GM04503 (cell line): ENCODE results near the gene ZDHHC9.
A peak's percentile ranks its signal among the peaks of the same experiment; 100 is the strongest.

Experiments used
- DNase-seq: peaks from one replicate; pipeline ENCODE4 v3.0.0-alpha.2; 2012; ENCODE audit warnings: low read depth

ZDHHC9 gene

GRCh38 chrX:129823115-129823514 is 20.6 kb downstream of the ZDHHC9 start:
- no peak for DNase-seq

DNA sequence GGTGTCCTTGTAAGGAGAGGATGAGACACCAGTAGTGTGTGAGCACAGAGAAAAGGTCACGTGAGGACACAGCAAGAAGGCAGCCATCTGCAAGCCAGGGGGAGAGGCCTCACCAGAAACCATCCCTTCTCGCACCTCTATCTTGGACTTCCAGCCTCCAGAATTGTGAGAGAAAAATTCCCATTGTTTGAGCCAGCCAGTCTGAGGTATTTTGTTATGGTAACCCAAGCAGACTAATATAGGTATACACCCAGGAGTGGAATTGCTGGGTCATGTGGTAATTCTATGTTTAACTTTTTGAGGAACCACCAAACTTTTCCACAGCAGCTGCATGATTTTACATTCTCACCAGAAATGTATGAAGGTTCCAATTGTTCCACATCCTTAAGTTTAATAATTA is 25.6 kb downstream of the ZDHHC9 start:
- DNase-seq, result no peak

DNA sequence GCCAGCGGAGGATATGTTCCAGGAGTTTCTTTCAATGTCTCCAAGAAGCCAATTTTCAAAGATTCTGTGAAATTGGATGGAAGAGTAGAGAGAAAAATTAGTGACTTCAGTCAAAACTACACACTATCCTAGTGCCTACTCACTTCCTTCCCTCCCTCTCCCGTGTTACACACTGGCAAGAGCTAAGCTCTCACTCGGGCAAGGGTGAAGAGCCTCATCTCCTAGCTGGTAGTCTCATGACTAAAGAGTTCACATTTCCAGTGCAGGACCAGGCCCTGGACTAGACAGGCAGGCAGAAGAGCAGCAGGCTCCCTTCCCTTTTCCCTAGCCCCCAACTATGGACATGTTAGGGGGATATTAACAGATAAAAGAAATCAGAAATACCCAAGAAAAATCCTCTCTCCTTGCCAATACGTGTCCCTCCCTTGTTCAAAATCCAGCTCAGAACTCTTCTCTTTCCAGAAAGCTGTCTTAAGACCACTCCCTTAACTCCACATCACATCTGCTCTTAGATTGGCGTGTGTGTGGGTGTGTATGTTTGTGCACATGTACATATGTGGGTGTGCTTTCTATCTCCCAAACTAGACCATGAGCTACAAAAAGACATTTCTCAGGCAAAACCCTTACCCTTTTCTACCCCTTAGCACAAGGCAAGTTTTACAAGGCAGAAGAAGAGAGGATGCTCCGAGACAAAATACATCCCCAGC is 29.9 kb downstream of the ZDHHC9 start:
- DNase-seq, result no peak

DNA sequence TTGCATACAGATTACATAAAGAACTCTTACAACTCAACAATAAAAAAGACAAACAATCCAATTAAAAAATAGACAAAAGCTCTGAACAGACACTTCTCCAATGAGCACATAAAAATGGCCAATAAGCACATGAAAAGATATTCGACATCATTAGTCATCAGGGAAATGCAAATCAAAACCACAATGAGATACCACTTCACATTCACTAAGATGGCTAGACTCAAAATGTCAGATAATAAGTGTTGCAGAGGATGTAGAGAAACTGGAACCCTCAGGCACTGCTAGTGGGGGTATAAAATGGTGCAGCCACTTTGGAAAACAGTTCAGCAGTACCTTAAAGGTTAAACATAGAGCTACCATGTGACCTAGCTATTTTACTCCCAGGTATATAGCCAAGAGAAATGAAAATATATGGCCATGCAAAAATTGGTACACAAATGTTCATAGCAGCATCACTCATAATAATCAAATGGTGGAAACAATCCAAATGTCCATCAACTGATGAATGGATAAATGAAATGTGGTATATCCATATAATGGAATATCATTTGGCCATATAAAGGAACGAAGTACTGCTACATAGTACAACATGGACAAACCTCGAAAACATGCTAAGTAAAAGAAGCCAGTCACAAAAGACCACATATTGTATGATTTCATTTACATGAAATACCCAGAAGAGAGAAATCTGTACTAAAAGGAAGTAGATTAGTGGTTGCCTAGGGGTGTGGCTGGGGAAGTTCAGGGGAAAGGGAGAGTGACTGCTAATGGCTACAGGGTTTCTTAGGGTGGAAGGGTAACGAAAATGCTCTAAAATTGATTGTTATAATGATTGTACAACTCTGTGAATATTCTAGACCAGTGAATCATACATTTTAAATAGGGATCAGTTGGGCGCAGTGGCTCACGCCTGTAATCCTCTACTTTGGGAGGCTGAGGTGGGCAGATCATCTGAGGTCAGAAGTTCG is 34.6 kb downstream of the ZDHHC9 start:
- peak; percentile 2 for DNase-seq

DNA sequence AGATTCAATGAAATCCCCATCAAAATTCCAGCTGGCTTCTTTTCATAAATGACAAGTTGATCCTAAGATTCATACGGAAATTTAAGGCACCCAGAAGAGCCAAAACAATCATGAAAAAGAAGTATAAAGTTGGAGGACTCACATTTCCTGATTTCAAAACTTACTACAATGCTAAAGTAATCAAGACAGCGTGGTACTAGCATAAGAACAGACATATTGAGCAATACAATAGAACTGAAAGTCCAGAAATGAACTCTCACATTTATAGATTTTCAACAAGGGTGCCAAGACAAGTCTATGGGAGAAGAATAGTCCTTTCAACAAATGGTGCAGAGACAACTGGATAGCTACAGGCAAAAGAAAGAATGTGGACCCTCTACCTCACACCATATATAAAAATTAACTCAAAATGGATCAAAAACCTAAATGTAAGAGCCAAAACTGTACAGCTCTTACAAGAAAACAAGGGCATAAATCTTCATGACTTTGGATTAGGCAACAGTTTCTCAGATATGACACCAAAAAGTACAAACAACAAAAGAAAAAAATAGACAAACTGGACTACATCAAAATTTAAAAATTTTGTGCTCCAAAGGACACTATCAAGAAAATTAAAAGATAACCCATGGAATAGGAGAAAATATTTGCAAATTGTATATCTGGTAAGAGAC is 35.4 kb downstream of the ZDHHC9 start:
- peak; percentile 4 for DNase-seq

GRCh38 chrX:129804806-129805205 is 38.9 kb downstream of the ZDHHC9 start:
- no peak for DNase-seq

DNA sequence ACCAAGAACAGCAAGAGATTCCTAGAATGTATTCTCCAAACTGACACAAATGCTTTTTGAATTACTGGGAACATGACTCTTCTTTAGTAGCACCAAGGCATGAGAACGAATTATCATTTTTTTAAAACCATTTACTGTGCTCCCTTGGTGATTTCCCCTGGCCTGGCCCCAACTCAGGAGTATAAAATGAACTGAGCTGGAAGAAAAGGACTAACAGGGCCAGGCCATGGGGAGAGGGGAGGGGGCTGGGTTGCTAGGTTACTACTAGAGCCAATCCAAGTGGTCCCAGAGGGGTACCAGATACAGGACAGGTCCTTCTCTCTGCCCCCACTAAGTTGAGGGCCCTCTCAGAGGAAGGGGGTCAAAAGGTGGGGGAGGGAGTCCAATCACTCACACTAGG is 40.8 kb downstream of the ZDHHC9 start:
- no peak for DNase-seq

DNA sequence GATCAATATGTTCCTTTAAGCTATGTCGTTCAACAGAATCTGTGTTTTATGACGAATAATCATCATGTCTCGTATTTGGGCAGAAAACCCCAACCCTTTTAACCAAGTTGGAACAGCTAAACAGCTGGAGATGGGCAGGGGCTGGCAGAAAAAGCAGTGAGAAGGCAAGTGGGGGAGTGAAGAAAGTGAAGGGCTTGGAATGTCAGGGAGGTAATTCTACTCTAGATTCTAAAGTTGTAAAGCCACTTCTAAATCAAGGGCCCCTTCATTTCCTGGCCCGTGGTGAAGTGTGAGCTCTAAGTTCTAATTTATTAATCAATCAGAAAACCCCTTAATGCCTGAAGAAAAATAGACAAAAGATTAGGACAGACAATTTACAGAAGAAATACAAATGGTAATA is 43.5 kb downstream of the ZDHHC9 start:
- no peak for DNase-seq

DNA sequence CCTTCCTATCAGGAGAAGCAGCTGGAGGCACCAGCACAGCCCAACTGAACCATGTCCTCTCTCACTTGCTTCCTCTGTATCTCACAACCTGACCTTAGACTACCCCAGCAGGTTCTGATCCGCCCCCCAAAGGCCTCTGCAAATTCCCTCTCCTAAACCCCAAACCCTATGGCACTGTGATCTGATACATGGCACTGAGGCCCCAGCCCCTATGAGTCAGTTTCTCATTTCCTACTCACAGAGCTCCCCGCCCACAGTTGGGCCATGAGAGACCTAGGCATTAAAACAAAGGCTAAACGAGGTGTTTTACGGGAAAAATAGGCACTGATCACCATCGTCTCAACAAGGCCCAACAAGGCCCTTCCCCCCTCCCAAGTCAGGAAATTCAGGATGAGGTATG is 44.8 kb downstream of the ZDHHC9 start:
- no peak for DNase-seq

DNA sequence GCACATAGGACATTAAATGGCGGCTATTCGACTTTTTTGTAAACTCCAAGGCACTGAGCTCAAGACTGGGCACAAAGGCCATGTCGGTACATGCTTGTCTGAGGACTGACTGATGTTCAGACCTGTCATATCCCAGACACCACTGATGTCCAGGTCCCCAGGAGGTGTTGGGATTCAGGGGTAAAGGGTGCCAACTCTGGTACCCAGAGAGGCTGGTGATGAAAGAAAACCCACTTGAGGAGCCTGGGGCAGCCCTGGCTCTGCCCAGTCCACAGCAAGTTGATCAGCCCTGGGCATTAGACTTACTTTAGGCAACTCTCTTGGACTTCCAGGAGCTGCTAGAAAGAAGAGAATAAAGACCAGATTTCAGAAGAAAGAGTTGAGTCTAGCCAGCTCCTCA is 45.2 kb downstream of the ZDHHC9 start:
- DNase-seq, result no peak

DNA sequence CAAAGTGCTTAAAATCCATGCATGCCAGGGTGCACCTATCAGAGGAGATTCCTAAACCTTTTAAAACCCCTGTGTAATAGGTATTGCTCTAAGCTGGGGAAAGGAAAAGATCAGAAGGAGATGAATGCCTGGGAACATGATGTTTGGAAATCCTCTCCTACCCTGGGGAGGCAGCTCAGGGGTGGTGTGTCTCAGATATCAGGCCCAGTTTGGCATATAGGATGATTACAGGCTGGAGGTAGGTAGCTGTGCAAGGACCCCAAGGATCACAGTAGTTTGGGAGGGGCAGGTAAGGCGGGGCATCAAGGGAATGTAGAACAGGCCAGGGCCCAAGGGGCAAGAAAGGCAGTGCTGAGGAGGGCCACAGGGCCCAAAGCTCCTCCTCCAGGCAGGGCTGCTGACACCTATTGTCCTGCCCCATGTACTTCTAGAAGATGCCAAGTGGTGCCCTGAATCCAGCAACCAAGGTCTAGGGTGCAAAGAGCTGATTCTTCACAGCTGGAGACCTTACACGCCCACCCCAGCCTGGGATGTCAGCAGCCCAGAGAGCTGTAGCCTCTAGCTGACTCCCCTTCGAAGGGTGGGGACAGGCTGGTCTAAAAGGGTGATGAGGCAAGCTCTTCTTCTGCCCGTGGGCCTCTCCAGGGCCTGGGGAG is 46.3 kb downstream of the ZDHHC9 start:
- no peak for DNase-seq

DNA sequence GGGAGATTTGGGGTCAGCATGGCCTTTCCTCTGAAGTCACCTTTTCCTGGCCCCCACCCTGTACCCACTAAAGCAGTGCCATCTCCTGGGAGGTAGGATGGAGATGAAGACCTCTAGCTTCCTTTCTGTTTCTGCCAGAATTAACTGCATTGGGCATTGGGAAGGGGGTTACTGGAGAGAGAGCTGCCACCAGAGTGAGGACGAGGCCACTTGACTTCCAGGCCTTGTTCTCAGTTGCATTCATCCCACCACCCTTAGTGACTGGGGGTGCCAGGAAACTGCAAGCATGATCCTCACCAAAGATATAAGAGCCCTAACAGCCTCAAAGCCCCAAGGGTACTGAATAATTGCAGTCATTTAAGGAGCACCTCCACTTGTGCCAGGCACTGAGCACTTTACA is 48.1 kb downstream of the ZDHHC9 start:
- DNase-seq, result no peak

- no peak for DNase-seq
Observed at GRCh38 chrX:129793604-129794191, 50.0 kb downstream of the ZDHHC9 start.

GRCh38 chrX:129792586-129793291 is 50.9 kb downstream of the ZDHHC9 start:
- no peak for DNase-seq

GRCh38 chrX:129791961-129792570 is 51.6 kb downstream of the ZDHHC9 start:
- no peak for DNase-seq

GRCh38 chrX:129791336-129791735 is 52.4 kb downstream of the ZDHHC9 start:
- no peak for DNase-seq

- DNase-seq, result no peak
Observed at GRCh38 chrX:129790808-129791207, 52.9 kb downstream of the ZDHHC9 start.

GRCh38 chrX:129790146-129790545 is 53.5 kb downstream of the ZDHHC9 start:
- DNase-seq, result no peak

DNA sequence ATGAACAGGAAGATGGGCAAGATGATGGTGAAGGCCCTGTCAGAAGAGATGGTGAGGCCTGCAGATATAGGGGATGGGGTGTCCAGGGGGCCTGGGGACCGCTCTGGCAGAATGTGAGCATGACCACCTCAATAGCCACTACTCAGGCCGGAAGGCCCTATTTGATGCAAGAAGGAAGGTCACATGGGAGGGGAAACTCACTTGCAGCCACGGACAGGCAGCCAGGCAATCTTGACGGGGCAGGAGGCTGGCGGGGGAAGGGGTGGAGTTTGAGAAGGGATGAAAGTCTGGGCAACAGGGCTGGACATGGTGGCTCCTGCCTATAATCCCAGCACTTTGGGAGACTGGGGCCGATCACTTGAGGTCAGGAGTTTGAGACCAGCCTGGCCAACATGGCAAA is 55.2 kb downstream of the ZDHHC9 start:
- no peak for DNase-seq

DNA sequence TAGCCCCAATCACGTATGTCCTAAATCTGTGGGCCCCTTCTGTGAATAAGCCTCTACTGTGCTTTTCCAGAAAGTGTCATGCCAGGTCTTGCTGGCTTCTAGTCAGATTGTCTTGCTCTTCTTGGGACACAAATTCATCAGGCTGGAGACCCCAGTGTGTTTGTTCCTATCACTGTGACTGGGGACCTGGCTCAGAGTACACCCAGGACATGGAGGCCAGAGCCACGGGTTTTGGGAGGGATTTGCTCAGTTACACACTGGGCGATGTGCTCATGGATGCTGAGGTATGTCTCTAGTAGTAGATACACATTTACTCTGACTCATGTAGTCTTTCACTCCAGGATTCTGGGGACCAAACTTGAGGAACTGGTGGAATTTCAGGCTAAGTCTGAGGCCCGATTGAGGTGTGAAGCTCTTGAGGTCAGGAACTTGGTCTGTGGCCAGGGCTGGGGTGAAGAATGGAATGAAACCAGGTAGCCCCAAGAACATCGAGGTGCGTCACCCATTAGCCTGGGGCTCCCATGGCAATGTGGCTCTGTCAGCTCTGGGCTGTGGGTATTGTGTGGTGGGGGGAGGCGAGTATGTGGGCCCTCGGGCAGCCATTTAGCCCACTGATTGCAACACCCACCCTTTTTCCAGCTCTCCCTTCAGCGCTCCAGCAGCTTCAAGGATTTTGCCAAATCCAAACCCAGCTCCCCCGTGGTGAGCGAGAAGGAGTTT is 56.2 kb downstream of the ZDHHC9 start:
- DNase-seq, result no peak
